ENCODE results near the gene NAE1.

NAE1 gene

DNA sequence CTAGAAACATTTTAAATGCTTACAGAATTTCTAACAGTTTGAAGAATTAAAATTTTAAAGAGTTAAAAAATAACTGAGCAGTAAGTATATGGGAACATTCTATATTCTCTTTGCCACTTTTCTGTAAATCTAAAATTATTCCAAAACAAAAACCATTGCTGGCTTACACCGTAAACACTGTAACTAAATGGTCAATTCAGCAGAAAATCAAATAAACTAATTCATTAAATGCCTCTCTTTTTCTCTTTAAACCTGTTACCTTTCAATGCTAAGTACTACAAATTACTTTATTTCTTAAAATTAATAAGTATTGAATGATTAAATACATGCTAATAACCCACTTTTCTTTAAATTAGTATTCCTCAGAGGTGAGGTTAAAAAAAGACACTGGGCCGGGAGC is 43.3 kb downstream of the NAE1 start:
- no peak overlapping the region for H3K4me3 ChIP-seq (ENCODE audit: low read depth, low read length, poor library complexity, severe bottlenecking)
- no peak overlapping the region for H3K4me2 ChIP-seq (ENCODE audit: low read length)
- no peaks in the 10 kb centered on the region for H3K4me1 ChIP-seq (ENCODE audit: insufficient read depth, low read length, severe bottlenecking)
- no peaks in the 10 kb centered on the region for H3K27me3 ChIP-seq (ENCODE audit: insufficient read depth, low read length)
- H3K9me2 ChIP-seq (ENCODE audit: low read depth, low read length) = no peaks in the 10 kb centered on the region
- H3K79me2 ChIP-seq (ENCODE audit: insufficient read depth, low read length) = no peaks in the 10 kb centered on the region
- no peak overlapping the region for H3K27ac ChIP-seq (ENCODE audit: low read depth, low read length, poor library complexity, severe bottlenecking)
- H3K9ac ChIP-seq (ENCODE audit: low read length) = no peak overlapping the region
- no peaks in the 10 kb centered on the region for H3K9me3 ChIP-seq (ENCODE audit: low read length)
- no peak for TF ChIP-seq EZH2 (IDR thresholded peaks at IDR 0.05; ENCODE audit: borderline replicate concordance, low read length)
- TF ChIP-seq, protein P1, sequence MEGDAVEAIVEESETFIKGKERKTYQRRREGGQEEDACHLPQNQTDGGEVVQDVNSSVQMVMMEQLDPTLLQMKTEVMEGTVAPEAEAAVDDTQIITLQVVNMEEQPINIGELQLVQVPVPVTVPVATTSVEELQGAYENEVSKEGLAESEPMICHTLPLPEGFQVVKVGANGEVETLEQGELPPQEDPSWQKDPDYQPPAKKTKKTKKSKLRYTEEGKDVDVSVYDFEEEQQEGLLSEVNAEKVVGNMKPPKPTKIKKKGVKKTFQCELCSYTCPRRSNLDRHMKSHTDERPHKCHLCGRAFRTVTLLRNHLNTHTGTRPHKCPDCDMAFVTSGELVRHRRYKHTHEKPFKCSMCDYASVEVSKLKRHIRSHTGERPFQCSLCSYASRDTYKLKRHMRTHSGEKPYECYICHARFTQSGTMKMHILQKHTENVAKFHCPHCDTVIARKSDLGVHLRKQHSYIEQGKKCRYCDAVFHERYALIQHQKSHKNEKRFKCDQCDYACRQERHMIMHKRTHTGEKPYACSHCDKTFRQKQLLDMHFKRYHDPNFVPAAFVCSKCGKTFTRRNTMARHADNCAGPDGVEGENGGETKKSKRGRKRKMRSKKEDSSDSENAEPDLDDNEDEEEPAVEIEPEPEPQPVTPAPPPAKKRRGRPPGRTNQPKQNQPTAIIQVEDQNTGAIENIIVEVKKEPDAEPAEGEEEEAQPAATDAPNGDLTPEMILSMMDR (IDR thresholded peaks at IDR 0.05; ENCODE audit: low read length) = no peak
- no peaks in the 10 kb centered on the region for H3K36me3 ChIP-seq (ENCODE audit: insufficient read depth, low read length)
- H3F3A ChIP-seq (ENCODE audit: insufficient read depth, low read length) = no peaks in the 10 kb centered on the region
- H2AFZ ChIP-seq (ENCODE audit: low read length) = no peak overlapping the region
- H4K20me1 ChIP-seq (ENCODE audit: insufficient read depth, low read length) = no peaks in the 10 kb centered on the region

DNA sequence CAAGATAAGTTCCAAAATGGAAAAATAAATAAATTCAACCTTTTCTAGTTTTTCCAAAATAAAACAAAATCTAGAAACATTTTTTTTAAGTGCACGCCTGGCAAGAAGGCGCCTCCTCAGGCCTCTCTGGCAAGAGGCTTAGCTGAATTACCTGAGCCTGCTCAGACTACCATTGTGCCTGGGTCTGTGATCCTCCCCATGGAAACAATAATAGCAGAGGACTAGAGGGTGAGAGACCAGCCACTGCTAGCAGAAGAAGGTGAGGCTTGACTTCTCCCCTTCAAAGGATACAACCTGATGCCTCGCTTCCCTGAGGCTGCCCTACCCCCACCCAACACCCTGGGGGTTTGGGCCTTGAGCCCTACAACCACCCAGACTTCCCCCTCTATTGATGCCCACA is 44.2 kb downstream of the NAE1 start:
- Histone ChIP-seq H3K9me2 (ENCODE audit: low read depth, low read length) (no peaks in the 10 kb centered on the region), H3K36me3 (ENCODE audit: insufficient read depth, low read length) (no peaks in the 10 kb centered on the region), H3K9ac (ENCODE audit: low read length) (no peak overlapping the region), H3K9me3 (ENCODE audit: low read length) (no peaks in the 10 kb centered on the region), H3K79me2 (ENCODE audit: insufficient read depth, low read length) (no peaks in the 10 kb centered on the region), H3K4me2 (ENCODE audit: low read length) (no peak overlapping the region), H3F3A (ENCODE audit: insufficient read depth, low read length) (no peaks in the 10 kb centered on the region), H3K27me3 (ENCODE audit: insufficient read depth, low read length) (no peaks in the 10 kb centered on the region), H3K4me1 (ENCODE audit: insufficient read depth, low read length, severe bottlenecking) (no peaks in the 10 kb centered on the region), H4K20me1 (ENCODE audit: insufficient read depth, low read length) (no peaks in the 10 kb centered on the region), H3K4me3 (ENCODE audit: low read depth, low read length, poor library complexity, severe bottlenecking) (no peak overlapping the region), H3K27ac (ENCODE audit: low read depth, low read length, poor library complexity, severe bottlenecking) (no peak overlapping the region), H2AFZ (ENCODE audit: low read length) (no peak overlapping the region)
- TF ChIP-seq, protein P1 (IDR thresholded peaks at IDR 0.05; ENCODE audit: low read length) = no peak
- no peak for TF ChIP-seq EZH2 (IDR thresholded peaks at IDR 0.05; ENCODE audit: borderline replicate concordance, low read length)

DNA sequence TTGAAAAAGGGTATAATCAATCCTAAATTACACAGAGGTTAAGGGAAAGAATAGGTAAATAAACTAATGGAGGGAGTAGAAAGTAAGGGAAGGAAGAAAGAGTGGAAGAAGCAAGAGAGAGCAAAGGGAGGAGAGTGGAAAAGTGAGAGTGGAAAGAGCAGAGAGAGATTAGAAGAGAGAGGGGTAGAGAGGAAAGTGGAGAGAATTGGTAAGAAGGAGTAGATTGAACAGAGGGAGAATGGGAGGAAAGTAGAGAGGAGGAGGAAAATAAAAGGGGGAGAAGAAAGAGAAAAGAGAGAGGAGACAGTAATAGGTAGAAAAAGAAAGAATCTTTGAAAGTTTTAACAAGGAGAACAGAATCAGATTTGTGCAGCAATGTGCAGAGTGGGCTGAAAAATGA is 54.3 kb downstream of the NAE1 start:
- no peaks in the 10 kb centered on the region for H3K9me2 ChIP-seq (ENCODE audit: low read depth, low read length)
- no peak overlapping the region for H3K4me3 ChIP-seq (ENCODE audit: low read depth, low read length, poor library complexity, severe bottlenecking)
- H3K9me3 ChIP-seq (ENCODE audit: low read length) = no peaks in the 10 kb centered on the region
- H3K9ac ChIP-seq (ENCODE audit: low read length) = no peak overlapping the region
- no peak overlapping the region for H2AFZ ChIP-seq (ENCODE audit: low read length)
- no peaks in the 10 kb centered on the region for H4K20me1 ChIP-seq (ENCODE audit: insufficient read depth, low read length)
- H3K27me3 ChIP-seq (ENCODE audit: insufficient read depth, low read length) = no peaks in the 10 kb centered on the region
- H3K79me2 ChIP-seq (ENCODE audit: insufficient read depth, low read length) = no peaks in the 10 kb centered on the region
- H3K4me1 ChIP-seq (ENCODE audit: insufficient read depth, low read length, severe bottlenecking) = no peaks in the 10 kb centered on the region
- H3K27ac ChIP-seq (ENCODE audit: low read depth, low read length, poor library complexity, severe bottlenecking) = no peak overlapping the region
- TF ChIP-seq, protein P1 (IDR thresholded peaks at IDR 0.05; ENCODE audit: low read length) = no peak
- TF ChIP-seq EZH2 (IDR thresholded peaks at IDR 0.05; ENCODE audit: borderline replicate concordance, low read length) = no peak
- no peaks in the 10 kb centered on the region for H3K36me3 ChIP-seq (ENCODE audit: insufficient read depth, low read length)
- no peak overlapping the region for H3K4me2 ChIP-seq (ENCODE audit: low read length)
- no peaks in the 10 kb centered on the region for H3F3A ChIP-seq (ENCODE audit: insufficient read depth, low read length)
